HG02852 (cell line): ENCODE measurements around the gene RAB26.
A peak's percentile ranks its signal among the peaks of the same experiment; 100 is the strongest.
"Not testable (repeated sequence)": the region's sequence is repeated elsewhere in the genome, so short reads cannot be mapped to it uniquely, and the experiment has no call there.

Experiments used
- ATAC-seq: cut with Tn5 transposase; IDR thresholded peaks from one replicate; pipeline ENCODE4 v1.9.1; 2021; ENCODE audit warnings: mild to moderate bottlenecking, moderate library complexity; ENCODE audit not compliant: unreplicated experiment

Gene RAB26

DNA sequence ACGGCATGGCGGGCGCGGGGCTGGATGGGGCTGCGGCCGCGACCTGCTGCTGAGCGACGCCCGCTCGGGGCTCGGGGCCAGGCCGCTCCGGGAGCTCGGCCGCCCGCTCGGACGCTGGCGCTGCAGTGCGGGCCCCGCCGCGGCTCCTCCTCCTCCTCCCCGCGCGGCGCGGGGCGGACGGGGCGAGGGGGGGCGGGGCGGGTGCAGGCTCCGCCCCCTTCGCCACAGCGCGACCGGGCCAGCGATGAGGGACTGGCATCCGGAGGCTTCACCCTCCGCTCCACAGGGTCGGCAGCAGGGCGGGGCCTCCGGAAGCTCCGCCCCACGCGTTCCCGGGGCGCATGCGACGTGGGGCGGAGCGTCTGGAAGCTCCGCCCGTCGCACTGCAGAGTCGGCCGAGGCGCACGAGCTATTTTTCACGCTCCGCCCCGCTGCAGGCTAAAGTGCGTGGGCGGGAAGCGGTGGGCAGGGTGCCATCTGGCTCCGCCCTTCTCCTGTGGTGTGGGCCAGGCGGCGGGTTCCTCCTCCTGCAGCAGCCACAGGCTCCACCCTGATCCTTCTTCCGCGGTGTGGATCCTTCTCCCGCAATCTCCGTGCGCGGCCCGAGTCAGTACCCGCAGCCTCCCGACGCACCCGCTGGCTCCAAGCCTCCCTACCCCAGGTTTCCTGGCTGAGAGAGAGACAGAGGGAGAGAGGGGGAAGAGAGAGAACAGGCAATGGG lies 12.5 kb upstream of the RAB26 start, which contains the start of gene PKD1:
Gene PKD1 (minus strand): TSS at position 129 of the 721 bp plus-strand sequence. CDS start 209 bp downstream, outside the sequence.
- not testable (repeated sequence) for ATAC-seq

DNA sequence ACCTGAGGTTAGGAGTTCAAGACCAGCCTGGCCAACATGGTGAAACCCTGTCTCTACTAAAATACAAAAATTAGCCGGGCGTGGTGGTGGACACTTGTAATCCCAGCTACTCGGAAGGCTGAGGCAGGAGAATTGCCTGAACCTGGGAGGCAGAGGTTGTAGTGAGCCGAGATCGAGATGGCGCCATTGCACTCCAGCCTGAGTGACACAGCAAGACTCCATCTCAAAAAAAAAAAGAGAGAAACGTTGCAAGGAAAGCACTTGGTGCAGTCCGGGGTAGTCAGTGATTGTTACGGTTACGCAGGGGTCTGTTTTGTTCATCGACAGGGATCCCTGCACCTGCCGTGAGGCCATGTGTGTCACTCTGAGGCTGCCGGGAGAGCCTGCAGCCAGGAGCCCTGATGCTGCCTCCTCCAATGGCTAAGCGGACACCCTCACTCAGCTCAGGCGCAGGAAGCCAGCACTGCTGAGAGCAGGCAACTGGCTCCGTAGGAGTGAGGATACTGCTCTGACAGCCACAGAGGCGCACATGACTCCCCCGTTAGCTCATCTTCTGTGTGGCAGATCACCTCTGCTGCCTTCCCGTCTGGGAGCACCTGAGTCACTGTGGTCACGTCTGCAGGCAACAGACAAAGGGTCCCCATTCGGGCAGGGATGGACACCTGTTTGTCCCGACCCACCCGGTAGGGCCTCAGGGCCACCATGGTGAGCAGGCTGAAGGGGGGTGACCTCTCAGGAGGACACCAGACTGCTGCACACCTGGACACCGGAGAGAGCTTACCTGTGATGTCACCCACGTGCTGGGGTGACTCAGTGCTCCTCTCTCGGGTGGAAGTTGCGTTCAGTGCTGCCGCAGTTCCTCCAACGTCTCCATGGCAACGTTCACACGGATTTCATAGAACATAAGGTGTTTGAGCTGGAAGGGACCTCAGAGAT lies 5.2 kb upstream of the RAB26 start:
- ATAC-seq: no peak

DNA sequence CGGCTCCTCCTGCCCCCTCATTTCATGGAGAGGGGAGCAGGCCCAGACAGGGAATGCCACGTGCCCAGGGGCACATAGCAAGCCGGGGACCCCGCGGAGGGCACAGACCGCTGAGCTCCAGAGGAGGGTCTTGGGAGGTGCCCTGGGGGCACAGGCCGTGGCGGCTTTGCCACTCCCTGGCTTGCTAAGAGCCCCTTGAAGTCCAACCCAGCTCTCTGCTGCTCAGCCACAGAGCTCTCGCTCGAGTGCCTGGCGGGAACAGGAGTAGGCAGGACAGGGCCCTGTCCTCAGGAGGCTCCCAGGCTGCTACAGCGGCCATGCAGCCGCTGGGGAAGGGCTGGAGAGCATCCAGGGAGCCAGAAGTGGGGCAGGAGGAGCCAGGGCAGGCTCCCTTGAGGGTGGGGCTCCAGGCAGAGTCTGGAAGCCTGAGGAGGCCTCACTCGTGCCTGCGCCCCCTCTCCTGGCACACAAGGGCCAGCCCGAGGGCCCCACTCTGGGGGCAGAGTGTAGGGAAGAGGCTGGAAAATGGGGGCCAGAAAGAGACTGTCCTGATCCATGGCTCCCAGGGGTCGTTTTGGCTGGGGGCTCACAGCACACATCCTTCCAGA lies 4.4 kb upstream of the RAB26 start:
- no peak for ATAC-seq

GRCh38 chr16:2145843-2146242 lies 2.6 kb upstream of the RAB26 start:
- ATAC-seq: no peak

DNA sequence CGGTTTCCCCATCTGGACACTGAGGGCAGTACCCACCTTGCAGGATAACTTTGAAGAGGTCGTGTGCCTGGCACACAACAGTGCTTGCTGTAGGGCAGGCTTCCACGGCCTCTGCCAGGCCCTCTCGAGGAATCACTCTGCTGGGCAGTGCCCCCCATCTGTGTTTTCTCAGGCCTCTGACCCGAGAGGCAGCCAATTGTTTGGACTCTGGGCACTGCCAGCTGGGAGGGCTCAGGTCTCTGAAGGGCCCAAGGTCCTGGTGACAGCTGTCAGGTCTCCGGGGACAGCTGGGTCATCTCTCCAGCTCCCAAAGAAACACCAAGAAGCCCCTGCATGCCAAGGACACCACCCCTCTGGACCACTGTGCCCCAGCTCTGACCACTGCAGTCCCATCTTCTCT lies 1.0 kb upstream of the RAB26 start:
- ATAC-seq: no peak

DNA sequence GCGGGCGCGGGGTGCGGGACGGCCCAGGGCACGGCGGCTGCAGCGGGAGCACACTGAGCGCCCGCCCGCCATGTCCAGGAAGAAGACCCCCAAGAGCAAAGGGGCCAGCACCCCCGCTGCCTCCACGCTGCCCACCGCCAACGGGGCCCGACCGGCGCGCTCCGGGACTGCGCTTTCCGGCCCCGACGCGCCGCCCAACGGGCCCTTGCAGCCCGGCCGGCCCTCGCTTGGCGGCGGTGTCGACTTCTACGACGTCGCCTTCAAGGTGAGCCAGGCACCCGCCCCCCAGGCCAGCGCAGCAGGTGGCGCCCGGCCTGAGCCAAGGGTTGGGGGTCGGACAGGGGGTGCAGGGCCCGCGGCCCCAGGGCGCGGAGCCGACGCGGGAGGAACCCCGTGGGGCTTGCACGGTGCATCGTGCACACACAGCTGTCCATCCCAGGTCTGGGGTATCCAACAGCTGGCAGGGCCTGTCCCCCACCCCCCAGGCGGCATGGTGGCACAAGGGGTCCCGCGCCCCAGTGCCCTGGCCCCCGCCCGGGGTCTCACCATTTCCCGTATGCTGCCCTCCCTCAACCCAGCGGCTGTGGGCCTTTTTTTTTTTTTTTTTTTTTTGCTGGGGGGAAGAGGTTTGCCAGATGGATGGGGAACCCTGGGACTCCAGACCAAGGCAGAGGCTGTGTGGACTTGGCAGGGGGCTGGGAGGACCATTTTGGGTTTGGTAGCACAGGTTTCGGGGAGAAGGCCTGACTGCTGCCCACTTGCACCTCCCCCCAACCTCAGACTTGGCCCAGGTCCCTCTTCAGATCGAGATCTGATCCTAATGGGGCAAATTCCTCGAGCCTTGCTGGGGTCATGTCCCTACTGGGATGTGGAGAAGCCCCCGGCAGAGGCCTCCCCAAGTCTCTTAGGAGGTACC lies 547 bp downstream of the RAB26 start:
- no peak for ATAC-seq

DNA sequence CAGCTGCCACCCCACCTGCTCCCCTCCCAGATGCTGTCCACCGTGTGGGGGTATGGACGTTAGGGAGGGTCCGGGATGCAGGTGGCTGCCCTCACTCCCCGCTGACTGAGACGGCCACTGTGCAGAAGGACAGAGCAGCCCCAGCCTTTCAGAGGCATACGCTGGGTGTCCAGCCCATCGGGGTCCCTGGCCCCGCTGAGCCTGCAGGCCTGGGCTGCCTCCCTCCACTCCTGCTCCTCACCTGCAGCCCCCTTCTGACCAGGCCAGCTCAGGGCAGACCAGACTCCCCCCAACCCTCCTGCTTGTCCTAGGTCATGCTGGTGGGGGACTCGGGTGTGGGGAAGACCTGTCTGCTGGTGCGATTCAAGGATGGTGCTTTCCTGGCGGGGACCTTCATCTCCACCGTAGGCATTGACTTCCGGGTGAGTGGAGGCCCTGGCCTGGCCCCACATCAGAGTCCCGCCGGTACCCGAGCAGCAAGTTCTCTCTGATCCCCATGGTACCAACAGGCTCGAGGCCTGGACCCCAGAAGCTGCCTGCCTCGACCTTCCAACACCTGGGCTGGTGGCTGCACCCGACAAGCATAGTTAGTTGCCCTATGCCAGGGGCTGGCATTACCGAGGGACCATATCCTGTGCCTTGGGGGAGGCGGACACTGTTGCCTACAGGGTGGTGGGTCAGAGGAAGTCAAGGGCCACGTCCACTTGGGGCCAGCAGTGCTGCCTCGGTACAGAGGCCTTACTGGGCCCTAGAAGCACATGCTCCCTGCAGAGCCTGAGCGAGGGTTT lies 1.4 kb downstream of the RAB26 start:
- no peak for ATAC-seq

GRCh38 chr16:2150418-2151187 lies 2.2 kb downstream of the RAB26 start:
- ATAC-seq: no peak

GRCh38 chr16:2151188-2152091 lies 3.0 kb downstream of the RAB26 start:
- no peak for ATAC-seq

- no peak for ATAC-seq
Measured at GRCh38 chr16:2152695-2153506, 4.5 kb downstream of the RAB26 start.

DNA sequence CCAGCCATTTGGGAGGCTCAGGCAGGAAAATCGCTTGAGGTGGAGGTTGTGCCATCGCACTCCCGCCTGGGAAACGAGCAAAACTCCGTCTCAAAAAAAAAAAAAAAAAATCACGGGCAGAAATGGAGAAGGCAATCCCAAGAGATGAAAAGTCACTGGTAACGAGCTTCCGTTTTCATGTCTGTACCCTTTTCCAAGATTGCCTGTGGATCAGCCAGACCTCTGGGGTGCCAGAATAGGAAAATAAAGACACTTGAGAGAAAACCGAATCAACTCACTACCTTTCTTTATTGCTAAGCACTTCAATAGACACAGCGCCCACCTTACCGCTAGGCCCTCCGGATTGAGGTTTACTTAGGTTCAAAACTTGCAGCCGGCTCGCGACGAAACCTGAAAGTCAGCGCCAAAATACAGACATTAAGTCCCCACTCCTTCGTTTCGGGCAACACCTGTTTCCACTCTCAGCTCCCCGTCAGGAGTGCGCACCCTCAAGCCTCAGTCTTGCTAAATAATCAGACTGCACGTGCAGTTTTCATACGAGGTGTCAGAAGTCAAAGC lies 6.2 kb downstream of the RAB26 start:
- no peak for ATAC-seq

DNA sequence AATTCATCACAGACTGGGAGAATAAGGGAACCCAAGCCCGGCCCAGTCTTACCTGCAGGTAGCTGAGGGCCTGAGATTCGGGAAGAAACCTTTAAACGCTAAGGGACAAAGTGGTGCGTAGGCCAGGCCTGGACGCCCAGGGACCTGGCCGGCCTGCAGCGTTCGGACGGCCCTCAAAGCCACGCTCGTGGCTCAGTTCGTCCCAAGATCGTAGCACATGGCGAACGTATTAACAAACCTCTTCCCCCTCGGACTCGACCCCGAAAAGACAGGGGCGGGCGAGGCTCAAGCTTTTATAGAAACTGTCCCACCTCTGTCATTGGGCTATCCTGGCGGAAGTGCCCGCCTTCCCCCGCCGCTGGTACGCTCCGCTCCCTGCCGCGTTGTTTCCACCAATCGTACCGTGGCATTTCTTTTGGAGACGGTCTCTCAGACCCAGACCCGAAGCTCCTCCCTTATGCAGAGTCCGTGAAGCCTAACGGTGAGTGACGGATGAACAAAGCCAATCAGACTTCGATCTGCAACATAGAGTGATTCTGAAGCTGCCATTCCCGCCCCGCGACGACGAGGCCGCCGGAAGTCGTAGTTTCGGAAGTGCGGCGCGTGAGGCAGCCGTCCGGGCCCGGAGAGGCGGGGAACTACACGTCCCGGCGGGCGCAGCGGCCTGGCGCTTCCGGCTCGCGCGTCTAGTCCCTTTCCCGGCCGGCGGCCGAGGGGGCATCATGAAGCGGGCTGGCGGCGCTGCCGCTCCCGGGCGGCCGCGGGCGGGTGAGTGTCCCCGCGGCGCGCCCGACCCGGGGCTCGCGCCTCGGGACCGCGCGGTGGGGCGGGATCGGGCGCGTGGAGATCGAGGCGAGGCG lies 6.9 kb downstream of the RAB26 start, which contains the start of gene TRAF7:
Gene TRAF7 (plus strand): TSS at position 692 of the 860 bp plus-strand sequence. CDS start 8,139 bp downstream, outside the sequence.
- peak; percentile 81 for ATAC-seq

DNA sequence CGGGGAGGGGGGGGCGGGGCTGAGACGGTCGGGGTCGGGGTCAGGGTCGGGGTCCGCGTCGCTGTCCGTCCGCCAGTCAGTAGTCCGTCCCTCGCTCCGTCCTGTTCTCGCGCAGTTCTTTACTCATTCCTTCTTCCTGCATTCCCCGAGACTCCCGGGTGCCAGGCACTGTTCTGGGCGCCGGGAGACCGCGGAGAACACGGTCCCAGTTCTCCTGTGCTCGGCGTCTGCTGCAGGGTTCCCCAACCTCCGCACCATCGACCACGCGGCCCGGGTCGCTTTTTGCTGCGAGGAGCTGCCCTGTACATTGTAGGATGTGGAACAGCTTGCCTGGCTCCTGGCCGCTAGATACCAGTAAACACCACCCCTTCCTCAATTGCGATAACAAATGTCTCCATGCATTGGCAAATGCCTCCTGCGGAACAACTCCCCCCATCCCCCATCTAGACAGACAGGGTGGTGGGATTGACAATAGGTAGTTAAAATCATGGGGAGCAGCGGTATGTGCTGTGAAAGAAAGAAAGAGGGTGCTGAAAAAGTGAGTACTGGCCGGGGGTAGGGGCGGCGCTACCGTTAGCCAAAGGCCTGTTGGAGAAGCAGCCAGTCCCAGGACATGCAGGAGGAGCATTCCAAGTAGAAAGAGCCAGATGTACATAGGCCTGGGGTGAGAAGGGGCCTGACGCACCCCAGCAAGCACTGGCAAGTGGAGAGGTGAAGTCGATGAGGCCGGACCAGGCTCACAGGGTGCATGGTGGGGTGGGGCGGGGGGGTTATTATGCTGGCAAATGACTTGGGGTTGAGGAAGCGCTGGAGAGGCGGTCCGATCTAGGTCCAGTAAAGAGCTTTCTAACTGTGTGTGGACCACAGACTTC lies 7.8 kb downstream of the RAB26 start:
- no peak for ATAC-seq

- ATAC-seq: no peak
Measured at GRCh38 chr16:2156849-2157224, 8.4 kb downstream of the RAB26 start.
